Neural progenitor cell (in vitro differentiated cells): ENCODE results near the gene PDE6B. TPM values are rescaled to one million over a fixed set of nuclear protein-coding genes. Genes with fewer than 3 reads are reported as not detected.

Source experiments
- DNase-seq: peaks from one replicate; pipeline ENCODE4 v3.0.0-alpha.2; 2016; ENCODE audit warnings: low spot score
- H2AFZ ChIP-seq: fragments of 200-600 bp; sonication (generic); replicated peaks from 2 replicates; pipeline ENCODE4 v1.6.1; 2016; ENCODE audit warnings: antibody characterized with exemption
- H3F3A ChIP-seq: fragments of 200-600 bp; sonication (generic); 2 replicates; pipeline ENCODE4 v1.6.1; 2016; ENCODE audit warnings: antibody characterized with exemption, low read depth
- H3K27ac ChIP-seq: fragments of 200-600 bp; sonication (generic); 2 replicates; pipeline ENCODE4 v1.5.1; 2016; ENCODE audit warnings: mild to moderate bottlenecking
- H3K27me3 ChIP-seq: fragments of 200-600 bp; sonication (generic); 2 replicates; pipeline ENCODE4 v1.6.1; 2016; ENCODE audit warnings: mild to moderate bottlenecking, moderate library complexity
- H3K36me3 ChIP-seq: fragments of 200-600 bp; sonication (generic); 2 replicates; pipeline ENCODE4 v1.5.1; 2016
- H3K4me1 ChIP-seq: fragments of 200-600 bp; sonication (generic); 2 replicates; pipeline ENCODE4 v1.6.1; 2016; ENCODE audit warnings: mixed run types
- H3K4me2 ChIP-seq: fragments of 200-600 bp; sonication (generic); 2 replicates; pipeline ENCODE4 v1.6.1; 2016
- H3K4me3 ChIP-seq: fragments of 200-600 bp; sonication (generic); 2 replicates; pipeline ENCODE4 v1.5.1; 2016
- H3K79me2 ChIP-seq: fragments of 200-600 bp; sonication (generic); 2 replicates; pipeline ENCODE4 v1.6.1; 2016; ENCODE audit warnings: low read depth
- H3K9ac ChIP-seq: fragments of 200-600 bp; sonication (generic); 2 replicates; pipeline ENCODE4 v1.6.1; 2016
- H3K9me3 ChIP-seq: fragments of 200-600 bp; sonication (generic); 2 replicates; pipeline ENCODE4 v1.5.1; 2016; ENCODE audit warnings: low read depth
- H4K20me1 ChIP-seq: fragments of 200-600 bp; sonication (generic); 2 replicates; pipeline ENCODE4 v1.6.1; 2016; ENCODE audit warnings: low read depth
- H3K27ac Mint-ChIP-seq: 3 replicates; pipeline ENCODE4 v1.8.0; 2021; ENCODE audit warnings: mixed read lengths
- H3K27me3 Mint-ChIP-seq: 2 replicates; pipeline ENCODE4 v1.8.0; 2022; ENCODE audit warnings: low read depth, mild to moderate bottlenecking, inconsistent platforms, moderate library complexity, mixed read lengths; ENCODE audit not compliant: insufficient read depth
- H3K36me3 Mint-ChIP-seq: 3 replicates; pipeline ENCODE4 v1.8.0; 2021; ENCODE audit warnings: mixed read lengths
- H3K4me1 Mint-ChIP-seq: 3 replicates; pipeline ENCODE4 v1.8.0; 2021; ENCODE audit warnings: mixed read lengths
- H3K4me3 Mint-ChIP-seq: 3 replicates; pipeline ENCODE4 v1.8.0; 2021; ENCODE audit warnings: mild to moderate bottlenecking, moderate library complexity, mixed read lengths
- H3K9me3 Mint-ChIP-seq: 3 replicates; pipeline ENCODE4 v1.8.0; 2020; ENCODE audit warnings: mixed read lengths
- CTCF ChIP-seq: fragments of 200-600 bp; sonication (generic); IDR thresholded peaks from 2 replicates; pipeline ENCODE4 v1.5.1; 2017; ENCODE audit warnings: antibody characterized with exemption, mild to moderate bottlenecking
- EZH2 ChIP-seq: fragments of 200-600 bp; sonication (generic); IDR thresholded peaks from 2 replicates; pipeline ENCODE4 v1.6.1; 2017; ENCODE audit warnings: antibody characterized with exemption, mild to moderate bottlenecking, moderate library complexity
- EZH2phosphoT487 ChIP-seq: fragments of 200-600 bp; sonication (generic); IDR thresholded peaks from 2 replicates; pipeline ENCODE4 v1.6.1; 2017; ENCODE audit warnings: antibody characterized with exemption
- total RNA-seq: library from RNA; depleted of rRNA; stranded (reverse); fragments of >200 nt; gene quantifications from 2 replicates; pipeline ENCODE4 v1.2.3, GENCODE V29; 2015; ENCODE audit warnings: low replicate concordance

The PDE6B gene
- total RNA-seq, 1 donor from 2014 or later = 4.3 TPM

DNA sequence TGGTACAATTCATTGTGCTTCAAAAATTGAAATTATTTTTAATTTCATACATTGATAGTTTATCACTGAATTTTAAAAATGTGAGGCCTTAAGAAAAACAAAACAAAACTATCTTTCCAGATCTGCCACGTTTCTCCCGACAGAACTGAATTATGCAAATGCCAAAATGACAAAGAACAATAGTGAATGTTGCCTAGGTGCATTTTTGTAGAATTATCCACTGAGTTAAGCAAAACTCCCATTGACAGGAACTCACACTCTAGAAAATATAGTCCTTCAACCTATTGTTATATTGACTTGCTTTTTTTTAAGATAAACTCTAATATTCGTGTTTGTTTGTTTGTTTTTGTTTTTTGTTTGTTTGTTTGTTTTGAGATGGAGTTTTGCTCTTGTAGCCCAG is 86.7 kb downstream of the PDE6B start:
- Mint-ChIP-seq H3K9me3 (peaks cover 25% of the 10 kb centered on the region), H3K27me3 (peaks cover 5% of the 10 kb centered on the region), H3K4me1 (peaks cover 5% of the 10 kb centered on the region), H3K36me3 (peaks cover 34% of the 10 kb centered on the region), H3K4me3 (no peak overlapping the region), H3K27ac (no peak overlapping the region)
- peaks cover 4% of the 10 kb centered on the region for H3F3A ChIP-seq
- H3K79me2 ChIP-seq = peaks cover 91% of the 10 kb centered on the region
- H3K4me3 ChIP-seq = no peak overlapping the region
- no peak overlapping the region for H2AFZ ChIP-seq
- H3K9me3 ChIP-seq = no peaks in the 10 kb centered on the region
- peaks cover 5% of the 10 kb centered on the region for H3K4me1 ChIP-seq
- TF ChIP-seq EZH2 (no peak), EZH2phosphoT487 (no peak), CTCF (no peak)
- no peak for DNase-seq
- no peak overlapping the region for H3K4me2 ChIP-seq
- no peak overlapping the region for H3K9ac ChIP-seq
- peaks cover 86% of the 10 kb centered on the region for H4K20me1 ChIP-seq
- no peaks in the 10 kb centered on the region for H3K27me3 ChIP-seq
- no peak overlapping the region for H3K27ac ChIP-seq
- H3K36me3 ChIP-seq = no peaks in the 10 kb centered on the region

- H2AFZ ChIP-seq = no peak overlapping the region
- peaks cover 29% of the 10 kb centered on the region for H3K9me3 Mint-ChIP-seq
- H3K27me3 ChIP-seq = no peaks in the 10 kb centered on the region
- DNase-seq = no peak
- H3F3A ChIP-seq = peaks cover 4% of the 10 kb centered on the region
- no peak overlapping the region for H3K9ac ChIP-seq
- H4K20me1 ChIP-seq = peaks cover 86% of the 10 kb centered on the region
- peaks cover 10% of the 10 kb centered on the region for H3K4me1 Mint-ChIP-seq
- no peak overlapping the region for H3K4me3 Mint-ChIP-seq
- no peak overlapping the region for H3K27ac Mint-ChIP-seq
- no peak overlapping the region for H3K27ac ChIP-seq
- H3K36me3 Mint-ChIP-seq = peaks cover 40% of the 10 kb centered on the region
- no peak overlapping the region for H3K4me2 ChIP-seq
- peaks cover 91% of the 10 kb centered on the region for H3K79me2 ChIP-seq
- no peaks in the 10 kb centered on the region for H3K9me3 ChIP-seq
- peaks cover 5% of the 10 kb centered on the region for H3K27me3 Mint-ChIP-seq
- H3K4me1 ChIP-seq = no peaks in the 10 kb centered on the region
- H3K4me3 ChIP-seq = no peak overlapping the region
- no peaks in the 10 kb centered on the region for H3K36me3 ChIP-seq
- no peak for TF ChIP-seq CTCF
- no peak for TF ChIP-seq EZH2phosphoT487
- no peak for TF ChIP-seq EZH2
Observed at GRCh38 chr4:712916-713632, 87.7 kb downstream of the PDE6B start.

DNA sequence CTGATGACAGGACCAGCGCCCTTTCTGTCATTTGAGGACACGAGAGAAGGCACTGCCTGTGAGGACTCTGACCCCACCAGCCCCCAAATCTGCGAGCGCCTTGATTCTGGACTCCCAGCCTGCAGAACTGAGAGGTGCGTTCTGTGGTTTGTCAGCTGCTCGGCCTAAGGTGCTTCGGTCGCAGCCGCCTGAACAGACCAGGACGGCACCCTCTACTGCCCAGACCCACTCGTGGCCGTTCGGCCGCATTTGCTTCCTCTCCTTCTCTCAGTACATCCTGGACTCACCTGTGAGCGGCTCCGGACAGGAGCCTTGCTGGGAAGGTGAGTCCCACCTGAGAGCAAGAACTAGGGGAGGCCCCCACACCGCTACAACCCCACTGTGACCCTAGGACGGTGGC is 88.7 kb downstream of the PDE6B start:
- Histone ChIP-seq H3K4me3 (no peak overlapping the region), H3K9me3 (no peaks in the 10 kb centered on the region), H4K20me1 (peaks cover 86% of the 10 kb centered on the region), H3K27ac (no peak overlapping the region), H3K4me1 (no peaks in the 10 kb centered on the region), H3K36me3 (no peaks in the 10 kb centered on the region), H3K79me2 (peaks cover 91% of the 10 kb centered on the region), H3F3A (peaks cover 4% of the 10 kb centered on the region), H3K9ac (no peak overlapping the region), H3K4me2 (no peak overlapping the region), H2AFZ (no peak overlapping the region), H3K27me3 (no peaks in the 10 kb centered on the region)
- no peak for TF ChIP-seq EZH2phosphoT487
- TF ChIP-seq EZH2 = no peak
- no peak for TF ChIP-seq CTCF
- Mint-ChIP-seq H3K36me3 (peaks cover 34% of the 10 kb centered on the region), H3K27me3 (peaks cover 2% of the 10 kb centered on the region), H3K9me3 (peaks cover 24% of the 10 kb centered on the region), H3K27ac (no peak overlapping the region), H3K4me1 (peaks cover 10% of the 10 kb centered on the region), H3K4me3 (no peak overlapping the region)
- DNase-seq = no peak
